ENCODE data around the gene PRPF40B. TPM values are rescaled to one million over a fixed set of nuclear protein-coding genes. Genes with fewer than 3 reads are reported as not detected.

The PRPF40B gene
- total RNA-seq, 2 experiments from 2014 or later: 4.7 to 6.5 TPM

- Histone ChIP-seq H3K4me3 (ENCODE audit: low read length) (no peak overlapping the region), H3K9me3 (ENCODE audit: control insufficient read depth in 1 of 2, insufficient read depth in 1 of 2, low read length in 2 of 2) (no peaks in the 10 kb centered on the region), H3K27ac (ENCODE audit: low read depth in 1 of 2, low read length in 2 of 2) (no peak overlapping the region), H3K27me3 (ENCODE audit: control insufficient read depth in 1 of 2, insufficient read depth in 2 of 2, low read length in 2 of 2) (no peaks in the 10 kb centered on the region), H3K4me1 (ENCODE audit: insufficient read depth, low read length) (peaks cover 19% of the 10 kb centered on the region), H3K36me3 (ENCODE audit: insufficient read depth, low read length) (no peaks in the 10 kb centered on the region)
- no peak for TF ChIP-seq CTCF (IDR thresholded peaks at IDR 0.05)
- Mint-ChIP-seq H3K4me3 (no peak overlapping the region), H3K27me3 (no peaks in the 10 kb centered on the region), H3K4me1 (ENCODE audit: low read depth) (peaks cover 25% of the 10 kb centered on the region), H3K36me3 (ENCODE audit: low read depth) (no peaks in the 10 kb centered on the region), H3K9me3 (no peaks in the 10 kb centered on the region), H3K27ac (no peak overlapping the region)
- ATAC-seq (ENCODE audit: poor library complexity): no peak
- intact Hi-C loops (cut with DNase I, micrococcal nuclease): loop anchor here in 1 of 2 experiments (5.0 kb wide), 1 partner anchor 202 kb away; no protein-coding TSS in a partner anchor
- ChIA-PET CTCF (interaction anchor here (1.7 kb wide), 1 partner anchor 72 kb away, joined by 4 read pairs; the partner anchor contains the start of gene FMNL3), POLR2A (interaction anchor here (3.6 kb wide), 1 partner anchor 12 kb away, joined by 16 read pairs; the partner anchor contains the start of gene PRPF40B)
- no peak for DNase-seq
Measured at GRCh38 chr12:49635036-49635435, 11.7 kb downstream of the PRPF40B start.

- intact Hi-C loops (cut with DNase I, micrococcal nuclease): loop anchor here in 1 of 2 experiments (2.0 to 5.0 kb wide), 2 partner anchors 71 to 202 kb away; partner anchors contain the start of gene FMNL3
- CTCF ChIA-PET: interaction anchor here (1.7 to 3.7 kb wide), 6 partner anchors 8 to 127 kb away, joined by 4 to 26 read pairs (median 8); partner anchors contain the start of genes FMNL3 and PRPF40B
- POLR2A ChIA-PET: interaction anchor here (1.7 to 3.6 kb wide), 2 partner anchors 13 to 35 kb away, joined by 3 to 16 read pairs; partner anchors contain the start of gene PRPF40B
- ATAC-seq (ENCODE audit: poor library complexity) (no peak), DNase-seq (no peak)
- H3K27me3 Mint-ChIP-seq: no peaks in the 10 kb centered on the region
- TF ChIP-seq CTCF (IDR thresholded peaks at IDR 0.05): no peak
- H3K27me3 ChIP-seq (ENCODE audit: control insufficient read depth in 1 of 2, insufficient read depth in 2 of 2, low read length in 2 of 2): no peaks in the 10 kb centered on the region
- peaks cover 3% of the 10 kb centered on the region for H3K36me3 ChIP-seq (ENCODE audit: insufficient read depth, low read length)
- peaks cover 25% of the 10 kb centered on the region for H3K4me1 Mint-ChIP-seq (ENCODE audit: low read depth)
- H3K4me3 ChIP-seq (ENCODE audit: low read length): no peak overlapping the region
- no peak overlapping the region for H3K4me3 Mint-ChIP-seq
- H3K27ac ChIP-seq (ENCODE audit: low read depth in 1 of 2, low read length in 2 of 2): no peak overlapping the region
- peaks cover 19% of the 10 kb centered on the region for H3K4me1 ChIP-seq (ENCODE audit: insufficient read depth, low read length)
- H3K9me3 ChIP-seq (ENCODE audit: control insufficient read depth in 1 of 2, insufficient read depth in 1 of 2, low read length in 2 of 2): no peaks in the 10 kb centered on the region
- no peak overlapping the region for H3K27ac Mint-ChIP-seq
- no peaks in the 10 kb centered on the region for H3K36me3 Mint-ChIP-seq (ENCODE audit: low read depth)
- no peaks in the 10 kb centered on the region for H3K9me3 Mint-ChIP-seq
Measured at GRCh38 chr12:49635656-49636055, 12.3 kb downstream of the PRPF40B start.

- Mint-ChIP-seq H3K4me3 (no peak overlapping the region), H3K4me1 (ENCODE audit: low read depth) (peaks cover 25% of the 10 kb centered on the region), H3K9me3 (no peaks in the 10 kb centered on the region), H3K27ac (peak overlapping the region; percentile 2), H3K36me3 (ENCODE audit: low read depth) (no peaks in the 10 kb centered on the region), H3K27me3 (no peaks in the 10 kb centered on the region)
- DNase-seq: no peak
- Histone ChIP-seq H3K9me3 (ENCODE audit: control insufficient read depth in 1 of 2, insufficient read depth in 1 of 2, low read length in 2 of 2) (no peaks in the 10 kb centered on the region), H3K27ac (ENCODE audit: low read depth in 1 of 2, low read length in 2 of 2) (no peak overlapping the region), H3K4me1 (ENCODE audit: insufficient read depth, low read length) (peaks cover 19% of the 10 kb centered on the region), H3K4me3 (ENCODE audit: low read length) (no peak overlapping the region), H3K27me3 (ENCODE audit: control insufficient read depth in 1 of 2, insufficient read depth in 2 of 2, low read length in 2 of 2) (no peaks in the 10 kb centered on the region), H3K36me3 (ENCODE audit: insufficient read depth, low read length) (peaks cover 3% of the 10 kb centered on the region)
- intact Hi-C loops (cut with DNase I, micrococcal nuclease): loop anchor here in 1 of 2 experiments (2.0 to 5.0 kb wide), 2 partner anchors 70 to 201 kb away; partner anchors contain the start of gene FMNL3
- ATAC-seq (ENCODE audit: poor library complexity): no peak
- TF ChIP-seq CTCF (IDR thresholded peaks at IDR 0.05): no peak
- POLR2A ChIA-PET: interaction anchor here (1.1 to 3.6 kb wide), 4 partner anchors 14 to 105 kb away, joined by 3 to 16 read pairs (median 10); partner anchors contain the start of genes FMNL3, PRPF40B and TMBIM6
- CTCF ChIA-PET: interaction anchor here (0.7 to 3.7 kb wide), 21 partner anchors 9 to 278 kb away, joined by 3 to 26 read pairs (median 5); partner anchors contain the start of genes PRPF40B and TMBIM6
Measured at GRCh38 chr12:49636574-49636973, 13.2 kb downstream of the PRPF40B start.
